Left renal pelvis (tissue), 4 donors: ENCODE measurements around the gene CHD2. TPM values are rescaled to one million over a fixed set of nuclear protein-coding genes. Genes with fewer than 3 reads are reported as not detected.

Experiments used
- DNase-seq, 4 donors: peaks; one replicate each; pipeline ENCODE4 v3.0.0-alpha.2; 2013; ENCODE audit warnings: low read depth in 4 of 4, low spot score in 3 of 4
- polyA plus RNA-seq, 4 donors: library from polyadenylated mRNA; unstranded; fragments of 120-200 nt; gene quantifications; one replicate each; pipeline ENCODE4 v1.2.1, GENCODE V29; 2013; ENCODE audit not compliant: insufficient read length in 4 of 4

The CHD2 gene
- polyA plus RNA-seq, 4 donors, result 82.1 to 132 (median 119) TPM

GRCh38 chr15:92952458-92952850 is 52.3 kb downstream of the CHD2 start:
- DNase-seq, result no peak

GRCh38 chr15:92953566-92953965 is 53.4 kb downstream of the CHD2 start:
- no peak for DNase-seq

GRCh38 chr15:92954002-92954401 is 53.9 kb downstream of the CHD2 start:
- no peak for DNase-seq

- DNase-seq, result no peak
Measured at GRCh38 chr15:92954578-92954977, 54.5 kb downstream of the CHD2 start.

- DNase-seq, result no peak
Measured at GRCh38 chr15:92955706-92956105, 55.6 kb downstream of the CHD2 start.

- DNase-seq, result no peak
Measured at GRCh38 chr15:92958105-92958504, 58.0 kb downstream of the CHD2 start.

- DNase-seq, result no peak
Measured at GRCh38 chr15:92959219-92959618, 59.1 kb downstream of the CHD2 start.

- no peak for DNase-seq
Measured at GRCh38 chr15:92960996-92961681, 61.0 kb downstream of the CHD2 start.

- no peak for DNase-seq
Measured at GRCh38 chr15:92962914-92963313, 62.8 kb downstream of the CHD2 start.

- DNase-seq, result no peak
Measured at GRCh38 chr15:92963794-92964193, 63.7 kb downstream of the CHD2 start.

GRCh38 chr15:92968926-92969651 is 69.0 kb downstream of the CHD2 start:
- DNase-seq, result no peak

- DNase-seq, result no peak
Measured at GRCh38 chr15:92970656-92971055, 70.5 kb downstream of the CHD2 start.

- no peak for DNase-seq
Measured at GRCh38 chr15:92971081-92971480, 71.0 kb downstream of the CHD2 start.

- no peak for DNase-seq
Measured at GRCh38 chr15:92971713-92972112, 71.6 kb downstream of the CHD2 start.

- no peak for DNase-seq
Measured at GRCh38 chr15:92974183-92974915, 74.2 kb downstream of the CHD2 start.

- no peak for DNase-seq
Measured at GRCh38 chr15:92979011-92979701, 79.0 kb downstream of the CHD2 start.

GRCh38 chr15:92981333-92981732 is 81.2 kb downstream of the CHD2 start:
- no peak for DNase-seq

GRCh38 chr15:92984161-92984560 is 84.0 kb downstream of the CHD2 start:
- DNase-seq, result no peak

- DNase-seq, result no peak
Measured at GRCh38 chr15:92989470-92989869, 89.3 kb downstream of the CHD2 start.

- DNase-seq, result no peak
Measured at GRCh38 chr15:92990031-92990430, 89.9 kb downstream of the CHD2 start.

- no peak for DNase-seq
Measured at GRCh38 chr15:92992720-92993119, 92.6 kb downstream of the CHD2 start.
